K562 (cell line): ENCODE data around the gene IGFL1. TPM values are rescaled to one million over a fixed set of nuclear protein-coding genes. Genes with fewer than 3 reads are reported as not detected.
A peak's percentile ranks its signal among the peaks of the same experiment; 100 is the strongest.

Source experiments
- ATF2 ChIP-seq: sonication (generic); formaldehyde crosslinking; IDR thresholded peaks from 2 replicates; pipeline ENCODE4 v1.8.1; 2022; ENCODE audit warnings: missing genetic modification reagents
- CHD1 ChIP-seq: fragments of 200-600 bp; sonication (generic); IDR thresholded peaks from one replicate; pipeline ENCODE4 v1.6.1; 2012; ENCODE audit warnings: mild to moderate bottlenecking, moderate library complexity, low read length, inconsistent platforms
- CREB5 ChIP-seq: fragments of 250-450 bp; sonication (Bioruptor Pico); IDR thresholded peaks from 2 replicates; pipeline ENCODE4 v1.5.0; 2020; ENCODE audit warnings: mild to moderate bottlenecking
- CUX1 ChIP-seq: fragments of 200-800 bp; sonication (Bioruptor generic); IDR thresholded peaks from 2 replicates; pipeline ENCODE4 v1.6.1; 2016; ENCODE audit warnings: missing genetic modification characterization, missing compliant biosample characterization
- DPF2 ChIP-seq: fragments of 450-650 bp; IDR thresholded peaks from 2 replicates; pipeline ENCODE4 v1.6.1; 2016
- FOXA1 ChIP-seq: fragments of 450-650 bp; IDR thresholded peaks from 2 replicates; pipeline ENCODE4 v1.6.1; 2016; ENCODE audit warnings: mild to moderate bottlenecking, borderline replicate concordance
- HNRNPH1 ChIP-seq: fragments of 200-400 bp; formaldehyde crosslinking; optimal IDR thresholded peaks from 2 replicates; pipeline ENCODE3; 2017; ENCODE audit warnings: low read depth, mild to moderate bottlenecking, low read length, moderate library complexity
- IRF2 ChIP-seq: sonication (generic); formaldehyde crosslinking; IDR thresholded peaks from 2 replicates; pipeline ENCODE4 v1.8.1; 2022; ENCODE audit warnings: mild to moderate bottlenecking, missing genetic modification reagents
- KAT2B ChIP-seq: IDR thresholded peaks from one replicate; pipeline ENCODE4 v1.6.1; 2012; ENCODE audit warnings: low read depth, mild to moderate bottlenecking, control low read depth, inconsistent platforms, low read length, moderate library complexity
- LARP7 ChIP-seq: fragments of 450-650 bp; IDR thresholded peaks from 2 replicates; pipeline ENCODE4 v1.6.1; 2016
- MBD1 ChIP-seq: fragments of 250-450 bp; sonication (Bioruptor Pico); IDR thresholded peaks from 2 replicates; pipeline ENCODE4 v1.8.0; 2022; ENCODE audit warnings: inconsistent platforms
- MECOM ChIP-seq: fragments of 250-450 bp; sonication (Bioruptor Pico); IDR thresholded peaks from 2 replicates; pipeline ENCODE4 v1.8.0; 2022; ENCODE audit warnings: inconsistent platforms
- NR3C1 ChIP-seq: sonication (generic); formaldehyde crosslinking; IDR thresholded peaks from 2 replicates; pipeline ENCODE4 v1.8.1; 2022; ENCODE audit warnings: missing genetic modification reagents
- PML ChIP-seq: IDR thresholded peaks from 2 replicates; pipeline ENCODE4 v1.6.1; 2012; ENCODE audit warnings: low read length, inconsistent platforms
- TAF9B ChIP-seq: fragments of 450-650 bp; IDR thresholded peaks from 2 replicates; pipeline ENCODE4 v1.6.1; 2018; ENCODE audit warnings: mild to moderate bottlenecking; ENCODE audit not compliant: partially characterized antibody
- ZBTB9 ChIP-seq: fragments of 450-650 bp; formaldehyde crosslinking; IDR thresholded peaks from 2 replicates; pipeline ENCODE4 v1.4.0; 2020; ENCODE audit warnings: mild to moderate bottlenecking, moderate library complexity
- ZNF444 ChIP-seq: fragments of 250-450 bp; sonication (Bioruptor Pico); IDR thresholded peaks from 2 replicates; pipeline ENCODE4 v1.4.0; 2020; ENCODE audit warnings: mild to moderate bottlenecking, moderate library complexity
- ZNF79 ChIP-seq: fragments of 250-450 bp; sonication (Bioruptor Pico); IDR thresholded peaks from 2 replicates; pipeline ENCODE4 v1.4.0; 2020; ENCODE audit warnings: low read depth, mild to moderate bottlenecking, moderate library complexity
- polyA plus RNA-seq, 8 experiments: library from polyadenylated mRNA; depleted of rRNA in 4 of 8; stranded (reverse) in 5 of 8; unstranded in 3 of 8; fragments of >200 nt; fragmentation: Nextera tagmentation in 2 of 8; fragmentation: Illumina TruSeq in 1 of 8; extraction: Ambion mirVana in 2 of 8; extraction: Trizol in 1 of 8; gene quantifications; 2 replicates each; pipeline versions ENCODE4 v1.2.1 to v1.2.3, GENCODE V29; 2011 to 2014; ENCODE audit warnings: inconsistent platforms in 1 of 8, missing spikeins in 1 of 8
- total RNA-seq, 7 experiments: library from RNA; depleted of rRNA in 6 of 7; stranded (reverse); fragments of >200 nt in 6 of 7; fragmentation: Illumina TruSeq in 2 of 7; extraction: Trizol in 2 of 7; gene quantifications; 2 replicates each; pipeline versions ENCODE4 v1.2.1 to v1.2.3, GENCODE V29; 2011 to 2021; ENCODE audit warnings: low replicate concordance in 1 of 7

The IGFL1 gene
- total and polyA plus RNA-seq, 9 of the 15 experiments (the other 6 are each of a cell fraction or from before 2014, with no cell fraction given), result not detected

GRCh38 chr19:46192992-46193650, 36.4 kb upstream of the IGFL1 start (continued):
- TF ChIP-seq FOXA1 (peak; percentile 64; the same call in 1 of the 2 replicates), CREB5 (CRISPR knock-in tag) (no peak; the same call in 1 of the 2 replicates), CUX1 (CRISPR knock-in tag) (no peak), MECOM (CRISPR knock-in tag) (no peak; the same call in 1 of the 2 replicates), ZNF79 (no peak), MBD1 (CRISPR knock-in tag) (no peak), IRF2 (CRISPR knock-in tag) (no peak), ZNF444 (CRISPR knock-in tag) (no peak), PML (no peak; the same call in 1 of the 2 replicates), TAF9B (no peak), KAT2B (no peak), CHD1 (no peak), LARP7 (no peak), ZBTB9 (CRISPR knock-in tag) (no peak), HNRNPH1 (no peak), ATF2 (CRISPR knock-in tag) (no peak), NR3C1 (CRISPR knock-in tag) (no peak), DPF2 (peak; percentile 98)
